ENCODE data around the gene CEP290. TPM values are rescaled to one million over a fixed set of nuclear protein-coding genes. Genes with fewer than 3 reads are reported as not detected.
A peak's percentile ranks its signal among the peaks of the same experiment; 100 is the strongest.

Gene CEP290, protein sequence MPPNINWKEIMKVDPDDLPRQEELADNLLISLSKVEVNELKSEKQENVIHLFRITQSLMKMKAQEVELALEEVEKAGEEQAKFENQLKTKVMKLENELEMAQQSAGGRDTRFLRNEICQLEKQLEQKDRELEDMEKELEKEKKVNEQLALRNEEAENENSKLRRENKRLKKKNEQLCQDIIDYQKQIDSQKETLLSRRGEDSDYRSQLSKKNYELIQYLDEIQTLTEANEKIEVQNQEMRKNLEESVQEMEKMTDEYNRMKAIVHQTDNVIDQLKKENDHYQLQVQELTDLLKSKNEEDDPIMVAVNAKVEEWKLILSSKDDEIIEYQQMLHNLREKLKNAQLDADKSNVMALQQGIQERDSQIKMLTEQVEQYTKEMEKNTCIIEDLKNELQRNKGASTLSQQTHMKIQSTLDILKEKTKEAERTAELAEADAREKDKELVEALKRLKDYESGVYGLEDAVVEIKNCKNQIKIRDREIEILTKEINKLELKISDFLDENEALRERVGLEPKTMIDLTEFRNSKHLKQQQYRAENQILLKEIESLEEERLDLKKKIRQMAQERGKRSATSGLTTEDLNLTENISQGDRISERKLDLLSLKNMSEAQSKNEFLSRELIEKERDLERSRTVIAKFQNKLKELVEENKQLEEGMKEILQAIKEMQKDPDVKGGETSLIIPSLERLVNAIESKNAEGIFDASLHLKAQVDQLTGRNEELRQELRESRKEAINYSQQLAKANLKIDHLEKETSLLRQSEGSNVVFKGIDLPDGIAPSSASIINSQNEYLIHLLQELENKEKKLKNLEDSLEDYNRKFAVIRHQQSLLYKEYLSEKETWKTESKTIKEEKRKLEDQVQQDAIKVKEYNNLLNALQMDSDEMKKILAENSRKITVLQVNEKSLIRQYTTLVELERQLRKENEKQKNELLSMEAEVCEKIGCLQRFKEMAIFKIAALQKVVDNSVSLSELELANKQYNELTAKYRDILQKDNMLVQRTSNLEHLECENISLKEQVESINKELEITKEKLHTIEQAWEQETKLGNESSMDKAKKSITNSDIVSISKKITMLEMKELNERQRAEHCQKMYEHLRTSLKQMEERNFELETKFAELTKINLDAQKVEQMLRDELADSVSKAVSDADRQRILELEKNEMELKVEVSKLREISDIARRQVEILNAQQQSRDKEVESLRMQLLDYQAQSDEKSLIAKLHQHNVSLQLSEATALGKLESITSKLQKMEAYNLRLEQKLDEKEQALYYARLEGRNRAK (N-terminal part only)
- 9.3 TPM for polyA plus RNA-seq (2013, experiment 1 of 2)
- 9.8 TPM for polyA plus RNA-seq (2013, experiment 2 of 2)

DNA sequence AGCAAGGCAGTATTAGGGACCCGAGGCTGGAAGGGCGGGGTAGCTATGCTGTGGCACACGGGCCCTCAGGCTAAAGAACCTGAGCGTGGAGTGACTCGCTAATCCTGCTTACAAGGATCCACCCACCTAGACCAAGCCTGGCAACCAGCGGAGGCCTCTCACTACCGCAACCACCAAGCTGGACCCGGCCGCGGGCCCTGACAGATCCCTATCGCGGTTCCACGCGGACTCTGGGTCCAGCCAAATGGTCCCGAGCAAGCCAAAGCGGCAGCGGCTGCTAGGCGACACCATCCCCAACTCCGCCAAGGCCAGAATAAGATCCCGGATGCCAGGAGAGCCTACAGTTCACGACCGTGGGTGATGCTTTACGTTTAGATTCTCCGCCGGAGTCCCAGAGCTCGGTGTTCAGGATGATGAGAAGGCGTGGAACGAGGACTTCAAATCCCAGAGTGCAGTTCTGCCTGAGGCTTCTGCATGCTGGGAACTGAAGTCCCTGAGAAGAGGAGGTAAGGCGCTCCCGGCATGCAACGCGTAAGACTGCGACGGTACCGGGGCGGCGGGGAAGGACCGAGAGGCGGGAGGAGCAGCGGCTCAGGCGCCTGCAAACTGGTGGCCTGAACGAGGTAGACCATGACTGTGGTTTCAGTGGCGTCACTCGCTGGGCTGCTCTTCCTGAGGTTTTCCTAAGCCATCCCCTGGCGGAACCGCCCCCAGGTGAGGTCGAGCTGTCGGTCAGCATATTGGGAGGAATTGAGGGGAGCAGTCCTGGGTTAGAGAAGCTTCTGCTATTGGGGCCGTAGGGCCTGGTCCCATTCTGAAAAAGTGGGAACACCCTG lies at the start of gene CEP290, which contains the start of gene TMTC3:
CEP290 (minus strand) TSS at position 315 of the 836 bp plus-strand sequence. CDS start 781 bp downstream, outside the sequence.
TMTC3 (plus strand) TSS at position 534 of the 836 bp plus-strand sequence. CDS start 6,009 bp downstream, outside the sequence.
- peak within 1 kb of the TSS; percentile 96 for H3K4me2 ChIP-seq (ENCODE audit: low read length, poor library complexity, severe bottlenecking)
- H2AK5ac ChIP-seq (ENCODE audit: low read length, severe bottlenecking): no peak within 1 kb of the TSS
- peak within 1 kb of the TSS; percentile 85 for H4K91ac ChIP-seq (ENCODE audit: low read length)
- H3K23ac ChIP-seq (ENCODE audit: low read length in 2 of 2): no peak within 1 kb of the TSS
- H2AFZ ChIP-seq (ENCODE audit: low read depth, low read length): peak within 1 kb of the TSS; percentile 97
- peak within 1 kb of the TSS; percentile 91 for H3K9ac ChIP-seq (ENCODE audit: low read length)
- DNase-seq: peak; percentile 100
- H2BK120ac ChIP-seq (ENCODE audit: low read depth, low read length): no peak within 1 kb of the TSS
- peak within 1 kb of the TSS in 1 of 2 experiments; percentile 6 for H2BK12ac ChIP-seq (ENCODE audit: low read length in 2 of 2)
- peak within 1 kb of the TSS; percentile 73 to 75 for H3K18ac ChIP-seq (ENCODE audit: low read depth in 1 of 2, low read length in 2 of 2)
- H2BK15ac ChIP-seq (ENCODE audit: low read depth, poor library complexity, severe bottlenecking): no peak within 1 kb of the TSS
- no peaks in the 10 kb centered on the region for H3K27me3 ChIP-seq (ENCODE audit: control insufficient read depth in 1 of 2, insufficient read depth in 1 of 2, low read length in 2 of 2)
- H2BK5ac ChIP-seq (ENCODE audit: low read depth, low read length, poor library complexity, severe bottlenecking): no peak within 1 kb of the TSS
- under 1% methylated on average over 49 of the region's 49 CpGs for WGBS
- peak within 1 kb of the TSS; percentile 71 for H3K27ac ChIP-seq (ENCODE audit: low read length, poor library complexity, severe bottlenecking)
- peaks cover 4 to 26% of the 10 kb centered on the region in 2 experiments for H3K36me3 ChIP-seq (ENCODE audit: control insufficient read depth in 1 of 2, insufficient read depth in 2 of 2, low read depth in 1 of 2, low read length in 2 of 2)
- H3K4me1 ChIP-seq (ENCODE audit: control insufficient read depth, insufficient read depth, low read depth, low read length): peaks cover 4% of the 10 kb centered on the region
- peak within 1 kb of the TSS; percentile 43 to 64 for H3K4ac ChIP-seq (ENCODE audit: low read depth in 1 of 2, low read length in 2 of 2)
- no peaks in the 10 kb centered on the region for H3K9me3 ChIP-seq (ENCODE audit: control insufficient read depth, low read length)
- H3K4me3 ChIP-seq (ENCODE audit: insufficient read depth in 1 of 2, low read depth in 1 of 2, low read length in 2 of 2): peak within 1 kb of the TSS; percentile 84 to 91
- H4K8ac ChIP-seq (ENCODE audit: low read length): peak within 1 kb of the TSS; percentile 97
- peaks cover 15% of the 10 kb centered on the region for H3K79me1 ChIP-seq (replicated peaks; ENCODE audit: low read length, poor library complexity, severe bottlenecking)
- peak within 1 kb of the TSS in 1 of 2 experiments; percentile 10 for H3K14ac ChIP-seq (ENCODE audit: low read length in 2 of 2)

DNA sequence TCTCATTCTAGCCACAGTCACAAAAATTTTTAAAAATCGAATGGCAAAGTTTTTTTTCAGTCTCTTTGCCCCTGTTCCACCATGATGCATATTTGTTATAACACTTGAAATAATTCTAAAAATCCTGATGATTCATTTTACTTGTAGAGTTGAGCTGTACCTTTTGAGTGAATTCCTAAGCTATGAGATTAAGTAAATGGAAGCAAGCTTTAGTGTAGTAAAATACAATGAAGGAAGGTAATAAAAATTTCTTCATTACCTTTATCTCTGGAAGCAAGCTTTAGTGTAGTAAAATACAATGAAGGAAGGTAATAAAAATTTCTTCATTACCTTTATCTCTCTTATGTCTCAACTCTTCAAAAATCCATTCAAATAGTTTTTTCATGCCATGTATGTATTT lies 46.3 kb upstream of the CEP290 start:
- Histone ChIP-seq H4K8ac (ENCODE audit: low read length) (no peak overlapping the region), H3K9me3 (ENCODE audit: control insufficient read depth, low read length) (no peaks in the 10 kb centered on the region), H3K4me1 (ENCODE audit: control insufficient read depth, insufficient read depth, low read depth, low read length) (no peaks in the 10 kb centered on the region), H2AFZ (ENCODE audit: low read depth, low read length) (no peak overlapping the region), H2BK12ac (ENCODE audit: low read length in 2 of 2) (no peak overlapping the region), H2BK15ac (ENCODE audit: low read depth, poor library complexity, severe bottlenecking) (no peak overlapping the region), H3K4me2 (ENCODE audit: low read length, poor library complexity, severe bottlenecking) (no peak overlapping the region), H2BK120ac (ENCODE audit: low read depth, low read length) (no peak overlapping the region), H3K23ac (ENCODE audit: low read length in 2 of 2) (no peak overlapping the region), H3K79me1 (replicated peaks; ENCODE audit: low read length, poor library complexity, severe bottlenecking) (peaks cover 2% of the 10 kb centered on the region), H3K18ac (ENCODE audit: low read depth in 1 of 2, low read length in 2 of 2) (no peak overlapping the region), H2BK5ac (ENCODE audit: low read depth, low read length, poor library complexity, severe bottlenecking) (no peak overlapping the region), H3K4me3 (ENCODE audit: insufficient read depth in 1 of 2, low read depth in 1 of 2, low read length in 2 of 2) (no peak overlapping the region), H3K4ac (ENCODE audit: low read depth in 1 of 2, low read length in 2 of 2) (no peak overlapping the region), H4K91ac (ENCODE audit: low read length) (no peak overlapping the region), H3K36me3 (ENCODE audit: control insufficient read depth in 1 of 2, insufficient read depth in 2 of 2, low read depth in 1 of 2, low read length in 2 of 2) (peaks cover 4 to 24% of the 10 kb centered on the region in 2 experiments), H3K27ac (ENCODE audit: low read length, poor library complexity, severe bottlenecking) (no peak overlapping the region), H3K27me3 (ENCODE audit: control insufficient read depth in 1 of 2, insufficient read depth in 1 of 2, low read length in 2 of 2) (no peaks in the 10 kb centered on the region), H3K14ac (ENCODE audit: low read length in 2 of 2) (no peak overlapping the region), H3K9ac (ENCODE audit: low read length) (no peak overlapping the region), H2AK5ac (ENCODE audit: low read length, severe bottlenecking) (no peak overlapping the region)
- WGBS: 100% methylated on average over 1 of the region's 1 CpG
- DNase-seq: no peak

DNA sequence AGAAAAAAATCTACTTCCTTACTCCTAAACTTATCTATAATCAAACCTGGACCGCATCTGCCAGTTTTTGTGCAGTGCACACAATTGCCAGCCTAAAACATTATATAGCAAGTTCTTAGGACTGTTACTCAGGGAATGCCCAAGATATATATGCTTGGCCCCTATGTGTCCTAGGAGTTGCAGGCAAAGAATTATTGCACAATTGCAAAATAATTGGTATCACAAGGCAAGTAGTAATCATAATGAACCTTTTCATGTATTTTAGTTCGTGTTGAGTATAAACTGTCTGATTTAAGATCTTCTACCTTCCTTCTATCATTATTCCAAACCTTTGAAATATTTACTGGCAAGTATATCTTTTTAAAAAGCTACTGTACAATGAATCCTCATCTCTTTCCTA lies 45.7 kb upstream of the CEP290 start:
- Histone ChIP-seq H4K91ac (ENCODE audit: low read length) (no peak overlapping the region), H3K79me1 (replicated peaks; ENCODE audit: low read length, poor library complexity, severe bottlenecking) (peaks cover 4% of the 10 kb centered on the region), H3K9ac (ENCODE audit: low read length) (no peak overlapping the region), H2BK120ac (ENCODE audit: low read depth, low read length) (no peak overlapping the region), H3K18ac (ENCODE audit: low read depth in 1 of 2, low read length in 2 of 2) (no peak overlapping the region), H2BK12ac (ENCODE audit: low read length in 2 of 2) (no peak overlapping the region), H3K27ac (ENCODE audit: low read length, poor library complexity, severe bottlenecking) (no peak overlapping the region), H3K4ac (ENCODE audit: low read depth in 1 of 2, low read length in 2 of 2) (no peak overlapping the region), H3K14ac (ENCODE audit: low read length in 2 of 2) (no peak overlapping the region), H2BK5ac (ENCODE audit: low read depth, low read length, poor library complexity, severe bottlenecking) (no peak overlapping the region), H3K36me3 (ENCODE audit: control insufficient read depth in 1 of 2, insufficient read depth in 2 of 2, low read depth in 1 of 2, low read length in 2 of 2) (peaks cover 4 to 25% of the 10 kb centered on the region in 2 experiments), H3K4me1 (ENCODE audit: control insufficient read depth, insufficient read depth, low read depth, low read length) (no peaks in the 10 kb centered on the region), H3K4me2 (ENCODE audit: low read length, poor library complexity, severe bottlenecking) (no peak overlapping the region), H3K9me3 (ENCODE audit: control insufficient read depth, low read length) (no peaks in the 10 kb centered on the region), H2AK5ac (ENCODE audit: low read length, severe bottlenecking) (no peak overlapping the region), H2AFZ (ENCODE audit: low read depth, low read length) (no peak overlapping the region), H2BK15ac (ENCODE audit: low read depth, poor library complexity, severe bottlenecking) (no peak overlapping the region), H4K8ac (ENCODE audit: low read length) (no peak overlapping the region), H3K27me3 (ENCODE audit: control insufficient read depth in 1 of 2, insufficient read depth in 1 of 2, low read length in 2 of 2) (no peaks in the 10 kb centered on the region), H3K4me3 (ENCODE audit: insufficient read depth in 1 of 2, low read depth in 1 of 2, low read length in 2 of 2) (no peak overlapping the region), H3K23ac (ENCODE audit: low read length in 2 of 2) (no peak overlapping the region)
- 100% methylated on average over 1 of the region's 2 CpGs for WGBS
- no peak for DNase-seq
